NOMO-1 treated with dmso at 0.1 percent for 144 hours (cell line): ENCODE data around the gene THPO.
"Not testable (repeated sequence)": the region's sequence is repeated elsewhere in the genome, so short reads cannot be mapped to it uniquely, and the experiment has no call there.

Experiments
- DNase-seq: peaks from one replicate; lab custom pipeline; 2025; ENCODE audit not compliant: unreplicated experiment; lab: John Stamatoyannopoulos, UW

The THPO gene

DNA sequence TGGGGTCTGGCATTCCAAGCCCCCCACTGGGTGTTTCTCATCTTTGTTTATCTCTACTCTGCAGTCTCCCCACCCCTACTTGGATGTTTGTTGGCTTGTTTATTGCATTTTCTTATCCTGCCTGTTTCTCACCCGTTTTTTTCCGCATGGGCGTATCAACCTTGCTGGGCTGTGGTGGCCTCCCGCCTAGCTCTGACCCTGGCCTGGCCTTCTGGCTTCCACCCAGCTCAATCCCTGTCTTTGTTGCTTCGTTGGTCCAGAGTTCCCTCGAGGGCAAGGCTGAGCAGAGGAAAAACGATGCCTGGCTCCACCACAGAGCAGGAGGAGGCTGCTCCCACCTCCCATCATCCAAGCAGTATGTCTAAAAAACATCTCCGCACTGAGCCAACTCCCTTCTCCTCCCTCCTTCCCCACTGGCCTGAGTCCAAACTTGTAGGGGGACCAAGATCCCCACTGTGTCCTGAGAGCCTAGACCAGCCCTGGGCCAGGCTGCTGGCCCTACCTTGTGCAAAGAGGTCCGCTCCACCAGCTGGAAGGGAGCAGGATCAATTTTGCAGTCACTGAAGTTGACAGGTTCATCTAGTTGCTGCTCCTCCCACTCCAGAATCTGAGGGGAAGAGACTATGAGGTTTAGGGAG is 26.4 kb downstream of the THPO start:
- DNase-seq: no peak

DNA sequence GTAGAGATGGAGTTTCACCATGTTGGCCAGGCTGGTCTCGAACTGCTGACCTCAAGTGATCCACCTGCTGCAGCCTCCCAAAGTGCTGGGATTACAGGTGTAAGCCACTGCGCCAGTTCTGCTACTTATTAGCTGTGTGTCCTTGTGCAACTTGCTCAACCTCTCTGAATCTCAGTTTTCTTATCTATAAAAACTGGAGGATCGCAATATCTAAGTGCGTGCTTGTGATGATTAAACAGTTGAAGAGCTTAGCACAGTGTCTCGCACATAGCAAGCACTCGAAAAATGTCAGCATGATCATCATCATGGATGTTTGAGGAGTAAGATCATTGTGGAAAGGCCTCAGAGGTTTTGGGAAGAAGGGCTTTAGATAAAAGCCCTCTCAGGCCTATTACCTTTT is 27.4 kb downstream of the THPO start:
- no peak for DNase-seq

DNA sequence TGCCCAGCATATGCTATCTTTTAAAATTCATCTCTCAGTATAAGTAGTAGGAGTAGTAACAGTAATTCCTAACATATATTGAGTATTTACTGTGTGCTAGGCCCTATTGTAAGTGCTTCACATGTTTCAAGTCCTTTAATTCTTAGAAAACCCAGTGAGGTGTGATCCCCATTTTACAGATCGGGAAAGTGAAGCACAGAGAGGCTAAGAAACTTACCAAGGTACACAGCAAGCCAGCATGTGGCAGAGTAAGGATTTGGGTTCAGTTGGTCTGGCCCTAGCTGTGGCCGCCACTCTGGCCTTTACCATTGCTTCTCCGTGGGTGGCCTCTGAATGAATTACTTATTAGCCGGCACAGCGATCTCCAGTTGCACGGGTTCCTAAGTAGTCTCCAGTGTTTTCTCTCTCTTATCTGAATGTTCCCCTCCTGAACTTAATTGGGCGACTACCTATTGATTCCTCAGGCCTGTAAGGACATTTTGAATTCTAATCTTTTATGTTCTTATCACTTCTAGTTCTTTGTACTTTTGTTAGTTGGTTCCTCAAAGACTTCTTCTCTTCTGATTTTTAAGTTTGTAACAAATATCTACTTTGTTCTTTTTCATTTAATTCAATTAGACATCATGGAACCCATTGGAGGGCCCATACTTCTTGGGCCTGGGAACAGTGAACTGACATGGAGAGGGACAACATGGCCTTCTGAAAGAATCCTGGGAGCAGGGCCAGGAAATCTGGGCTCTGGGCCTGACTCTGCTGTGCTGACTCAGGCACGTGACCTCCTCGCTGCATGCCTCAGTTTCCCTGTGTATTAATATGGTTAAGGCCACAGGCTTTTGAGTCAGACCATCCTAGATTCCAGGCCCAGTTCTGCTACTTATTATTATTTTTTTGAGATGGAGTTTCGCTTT is 28.2 kb downstream of the THPO start:
- no peak for DNase-seq

DNA sequence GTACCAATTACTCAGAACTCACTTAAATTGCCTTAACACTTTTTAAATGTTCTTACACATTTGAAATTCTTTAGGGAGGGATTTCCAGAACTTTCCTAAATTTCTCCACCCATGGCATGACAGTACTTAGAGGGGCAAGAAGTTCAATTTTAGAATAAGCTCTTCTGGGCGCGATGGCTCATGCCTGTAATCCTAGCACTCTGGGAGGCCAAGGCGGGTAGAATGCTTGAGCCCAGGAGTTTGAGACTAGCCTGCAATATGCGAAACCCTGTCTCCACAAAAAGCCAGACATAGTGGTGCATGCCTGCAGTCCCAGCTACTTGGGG is 30.0 kb downstream of the THPO start:
- DNase-seq: no peak

DNA sequence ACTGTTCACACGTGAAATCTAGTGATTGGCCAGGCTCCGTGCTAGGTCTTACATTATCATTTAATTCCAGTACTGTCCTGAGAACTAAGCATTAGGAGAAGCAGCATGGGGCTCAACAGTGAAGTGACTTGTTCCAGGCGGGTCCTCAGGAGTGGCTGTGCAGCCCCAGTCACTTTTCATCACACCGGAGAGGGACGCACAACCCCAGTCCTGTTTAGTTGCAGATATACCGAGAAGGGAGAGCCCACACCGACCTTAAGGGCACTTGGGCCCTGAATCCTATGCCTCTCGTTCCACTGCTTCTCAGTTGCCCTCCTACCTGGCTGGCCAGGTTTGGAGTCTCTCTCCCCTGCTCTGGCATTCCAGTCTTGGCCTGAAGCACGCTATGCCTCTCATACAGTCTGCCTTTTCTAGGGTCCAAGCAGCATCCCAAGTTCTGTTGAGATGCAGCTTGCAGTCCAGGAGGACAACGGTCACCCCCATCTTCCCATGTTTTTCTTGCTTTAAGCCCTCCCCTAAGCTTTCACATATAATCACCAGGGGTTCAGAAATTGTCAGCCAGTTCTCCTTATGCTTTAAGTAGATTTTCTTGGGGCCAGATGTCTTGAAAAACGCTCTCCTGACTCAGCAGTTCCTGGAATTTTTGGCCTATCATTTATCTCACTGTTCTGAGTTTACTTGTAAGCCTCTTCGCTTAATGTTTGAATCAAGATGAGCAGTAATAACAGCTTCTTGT is 30.5 kb downstream of the THPO start:
- no peak for DNase-seq

DNA sequence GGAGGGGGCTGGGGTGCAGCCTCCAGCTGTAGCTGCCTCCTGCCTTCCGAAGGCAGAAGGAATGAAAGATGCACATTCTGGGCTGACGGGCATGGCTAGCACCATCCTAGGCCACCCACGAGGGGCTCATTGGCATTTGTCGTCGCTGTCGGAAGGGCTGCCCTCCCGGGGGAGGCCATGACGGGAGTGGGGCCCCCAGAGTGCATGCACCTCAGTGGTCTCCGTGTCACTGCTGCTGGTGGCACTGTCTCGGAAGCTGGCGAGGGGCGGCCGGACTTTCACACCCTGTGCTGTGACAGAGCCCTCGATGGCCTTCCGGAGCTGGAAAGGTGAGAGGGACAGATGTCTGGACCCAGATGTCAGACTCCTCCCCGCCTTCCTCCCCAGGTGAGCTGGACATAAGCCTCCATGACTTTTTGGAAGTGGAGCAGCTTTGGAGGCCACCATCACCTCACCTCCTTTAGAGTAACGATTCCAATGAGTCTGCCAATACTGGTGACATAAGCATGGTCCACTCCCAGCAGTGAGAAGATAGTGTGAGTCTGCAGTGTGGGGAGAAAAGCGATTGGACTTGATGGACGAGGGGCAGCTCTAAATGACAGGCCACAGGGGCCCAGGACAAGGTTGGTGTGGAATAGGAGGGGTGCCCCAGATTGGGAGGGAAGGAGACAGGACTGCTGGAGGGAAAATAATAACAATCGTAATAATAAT is 31.4 kb downstream of the THPO start:
- DNase-seq: no peak

DNA sequence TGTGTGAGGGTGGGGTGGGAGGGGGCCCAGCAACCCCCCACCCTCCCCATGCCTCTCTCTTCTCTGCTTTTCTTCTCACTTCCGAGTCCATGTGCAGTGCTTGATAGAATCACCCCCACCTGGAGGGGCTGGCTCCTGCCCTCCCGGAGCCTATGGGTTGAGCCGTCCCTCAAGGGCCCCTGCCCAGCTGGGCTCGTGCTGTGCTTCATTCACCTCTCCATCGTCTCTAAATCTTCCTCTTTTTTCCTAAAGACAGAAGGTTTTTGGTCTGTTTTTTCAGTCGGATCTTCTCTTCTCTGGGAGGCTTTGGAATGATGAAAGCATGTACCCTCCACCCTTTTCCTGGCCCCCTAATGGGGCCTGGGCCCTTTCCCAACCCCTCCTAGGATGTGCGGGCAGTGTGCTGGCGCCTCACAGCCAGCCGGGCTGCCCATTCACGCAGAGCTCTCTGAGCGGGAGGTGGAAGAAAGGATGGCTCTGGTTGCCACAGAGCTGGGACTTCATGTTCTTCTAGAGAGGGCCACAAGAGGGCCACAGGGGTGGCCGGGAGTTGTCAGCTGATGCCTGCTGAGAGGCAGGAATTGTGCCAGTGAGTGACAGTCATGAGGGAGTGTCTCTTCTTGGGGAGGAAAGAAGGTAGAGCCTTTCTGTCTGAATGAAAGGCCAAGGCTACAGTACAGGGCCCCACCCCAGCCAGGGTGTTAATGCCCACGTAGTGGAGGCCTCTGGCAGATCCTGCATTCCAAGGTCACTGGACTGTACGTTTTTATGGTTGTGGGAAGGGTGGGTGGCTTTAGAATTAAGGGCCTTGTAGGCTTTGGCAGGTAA is 32.5 kb downstream of the THPO start:
- DNase-seq: peak; percentile 24

DNA sequence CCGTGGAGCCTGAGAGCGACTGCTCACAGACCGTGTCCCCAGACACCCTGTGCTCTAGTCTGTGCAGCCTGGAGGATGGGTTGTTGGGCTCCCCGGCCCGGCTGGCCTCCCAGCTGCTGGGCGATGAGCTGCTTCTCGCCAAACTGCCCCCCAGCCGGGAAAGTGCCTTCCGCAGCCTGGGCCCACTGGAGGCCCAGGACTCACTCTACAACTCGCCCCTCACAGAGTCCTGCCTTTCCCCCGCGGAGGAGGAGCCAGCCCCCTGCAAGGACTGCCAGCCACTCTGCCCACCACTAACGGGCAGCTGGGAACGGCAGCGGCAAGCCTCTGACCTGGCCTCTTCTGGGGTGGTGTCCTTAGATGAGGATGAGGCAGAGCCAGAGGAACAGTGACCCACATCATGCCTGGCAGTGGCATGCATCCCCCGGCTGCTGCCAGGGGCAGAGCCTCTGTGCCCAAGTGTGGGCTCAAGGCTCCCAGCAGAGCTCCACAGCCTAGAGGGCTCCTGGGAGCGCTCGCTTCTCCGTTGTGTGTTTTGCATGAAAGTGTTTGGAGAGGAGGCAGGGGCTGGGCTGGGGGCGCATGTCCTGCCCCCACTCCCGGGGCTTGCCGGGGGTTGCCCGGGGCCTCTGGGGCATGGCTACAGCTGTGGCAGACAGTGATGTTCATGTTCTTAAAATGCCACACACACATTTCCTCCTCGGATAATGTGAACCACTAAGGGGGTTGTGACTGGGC is 33.3 kb downstream of the THPO start:
- no peak for DNase-seq

DNA sequence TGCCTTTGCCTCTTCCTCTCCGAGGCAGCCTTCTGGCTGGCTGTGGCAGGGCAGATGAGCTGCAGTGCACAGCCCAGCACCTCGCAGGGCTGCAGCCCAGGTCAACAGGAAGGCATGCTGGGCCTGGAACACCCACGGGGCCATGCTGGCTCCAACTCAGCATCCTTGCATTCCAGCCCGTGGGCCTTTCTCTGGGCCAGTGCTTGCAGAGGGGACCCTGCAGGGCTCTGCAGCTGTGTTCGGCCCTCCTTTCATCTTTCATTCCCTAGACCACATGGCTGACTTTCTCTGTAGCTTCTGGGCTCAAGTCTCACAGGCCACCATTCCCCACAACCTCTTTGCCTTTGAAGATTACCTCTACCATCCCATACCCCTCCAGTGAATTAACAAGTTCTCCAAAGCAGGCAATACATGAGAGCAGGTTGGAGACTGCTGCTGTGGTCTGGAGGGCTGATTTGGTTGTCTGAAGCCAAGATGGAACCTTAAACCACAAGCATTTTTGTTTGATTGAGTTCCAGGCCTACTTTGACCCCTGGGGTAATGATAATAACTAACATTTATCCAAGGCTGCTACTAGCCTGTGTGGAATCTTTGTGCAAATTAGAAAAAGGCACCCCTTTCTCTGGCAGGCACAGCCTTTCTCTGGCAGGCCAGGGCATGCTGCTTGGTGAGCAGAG is 34.7 kb downstream of the THPO start:
- DNase-seq: no peak

DNA sequence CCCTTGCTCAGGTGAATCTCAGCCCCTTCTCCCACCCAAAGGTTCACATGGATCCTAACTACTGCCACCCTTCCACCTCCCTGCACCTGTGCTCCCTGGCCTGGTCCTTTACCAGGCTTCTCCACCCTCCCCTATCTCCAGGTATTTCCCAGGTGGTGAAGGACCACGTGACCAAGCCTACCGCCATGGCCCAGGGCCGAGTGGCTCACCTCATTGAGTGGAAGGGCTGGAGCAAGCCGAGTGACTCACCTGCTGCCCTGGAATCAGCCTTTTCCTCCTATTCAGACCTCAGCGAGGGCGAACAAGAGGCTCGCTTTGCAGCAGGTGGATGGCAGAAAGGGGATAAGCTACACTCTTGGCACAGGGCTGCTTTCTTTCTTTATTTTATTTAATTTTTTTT is 36.1 kb downstream of the THPO start:
- no peak for DNase-seq

DNA sequence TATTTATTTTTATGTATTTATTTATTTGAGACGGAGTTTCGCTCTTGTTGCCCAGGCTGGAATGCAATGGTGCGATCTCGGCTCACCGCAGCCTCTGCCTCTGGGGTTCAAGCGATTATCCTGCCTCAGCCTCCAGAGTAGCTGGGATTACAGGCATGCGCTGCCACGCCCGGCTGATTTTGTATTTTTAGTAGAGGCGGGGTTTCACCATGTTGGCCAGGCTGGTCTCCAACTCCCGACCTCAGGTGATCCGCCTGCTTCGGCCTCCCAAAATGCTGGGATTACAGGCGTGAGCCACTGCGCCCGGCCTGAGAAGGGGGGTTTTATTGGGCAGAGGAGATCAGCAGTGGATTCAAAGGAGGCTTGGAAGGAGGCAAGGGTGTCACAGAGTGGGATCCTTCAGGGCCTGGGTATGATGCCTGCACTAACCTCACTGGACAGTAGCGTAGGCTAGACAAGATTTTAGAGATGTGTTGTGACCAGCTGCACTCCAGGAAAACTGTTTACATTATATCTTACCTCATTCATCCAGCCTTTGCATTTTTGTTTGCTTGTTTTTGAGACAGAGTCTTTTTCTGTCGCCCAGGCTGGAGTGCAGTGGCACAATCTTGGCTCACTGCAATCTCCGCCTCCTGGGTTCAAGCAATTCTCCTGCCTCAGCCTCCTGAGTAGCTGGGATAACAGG is 38.4 kb downstream of the THPO start:
- not testable (repeated sequence) for DNase-seq

DNA sequence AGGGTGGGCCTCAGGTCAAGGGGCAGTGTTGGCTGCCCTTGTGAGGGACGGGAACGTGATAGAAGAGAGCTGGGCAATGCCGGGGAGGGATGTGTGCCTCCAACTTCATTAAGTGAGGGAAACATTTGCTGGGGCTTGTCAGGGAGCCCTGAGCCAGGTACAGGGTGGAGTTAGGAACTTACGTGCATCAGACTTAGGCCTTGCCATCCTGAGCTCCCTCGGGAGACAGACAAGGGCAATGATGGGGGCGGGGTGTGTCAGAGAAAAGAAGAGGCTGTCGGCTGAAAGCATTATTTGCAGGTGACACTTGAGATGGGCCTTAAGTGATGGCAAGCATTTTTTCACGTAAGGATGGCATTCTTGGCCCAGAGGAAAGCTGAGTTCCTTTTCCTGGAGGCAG is 39.0 kb downstream of the THPO start:
- DNase-seq: no peak

DNA sequence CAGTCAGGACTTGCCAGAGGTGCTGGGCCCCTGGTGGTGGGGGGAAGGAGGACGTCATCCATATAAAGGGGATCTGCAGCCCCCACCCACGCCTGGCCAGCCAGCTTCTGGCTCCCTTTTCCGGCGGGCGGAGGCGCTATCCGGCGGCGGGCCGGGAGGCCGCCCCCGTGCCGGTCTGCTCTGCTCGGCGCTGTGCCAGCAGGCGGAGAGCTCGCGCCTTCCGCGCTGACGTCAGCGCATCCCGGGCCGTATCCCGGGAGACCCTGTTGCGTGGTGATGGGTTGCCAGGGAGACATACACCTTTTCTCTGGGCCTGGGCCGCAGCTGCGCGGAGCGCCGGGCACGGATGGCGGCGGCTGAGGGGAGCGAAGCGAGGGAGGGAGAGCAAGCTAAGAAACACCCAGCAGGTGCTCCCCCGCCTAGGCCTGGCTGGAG is 39.5 kb downstream of the THPO start:
- DNase-seq: no peak

DNA sequence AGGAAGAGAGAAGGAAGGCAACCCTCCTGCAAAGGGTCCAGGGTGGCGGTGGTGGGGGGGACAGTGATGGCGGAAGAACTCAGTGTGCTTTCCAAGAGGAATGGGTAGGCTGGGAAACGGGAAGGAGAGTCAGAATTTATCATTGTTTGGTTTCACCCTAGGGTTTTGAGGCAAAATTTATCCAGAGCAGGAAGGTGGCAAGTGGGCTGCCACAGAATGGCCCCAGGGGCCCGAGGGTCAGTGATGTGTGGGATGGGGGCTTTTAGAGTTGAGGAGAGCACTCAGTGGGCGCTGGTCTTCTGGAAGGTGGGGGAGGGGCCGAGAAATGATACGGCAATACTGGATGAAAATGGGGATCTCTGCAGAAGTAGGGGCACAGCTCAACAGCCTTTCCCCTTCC is 40.0 kb downstream of the THPO start:
- no peak for DNase-seq

DNA sequence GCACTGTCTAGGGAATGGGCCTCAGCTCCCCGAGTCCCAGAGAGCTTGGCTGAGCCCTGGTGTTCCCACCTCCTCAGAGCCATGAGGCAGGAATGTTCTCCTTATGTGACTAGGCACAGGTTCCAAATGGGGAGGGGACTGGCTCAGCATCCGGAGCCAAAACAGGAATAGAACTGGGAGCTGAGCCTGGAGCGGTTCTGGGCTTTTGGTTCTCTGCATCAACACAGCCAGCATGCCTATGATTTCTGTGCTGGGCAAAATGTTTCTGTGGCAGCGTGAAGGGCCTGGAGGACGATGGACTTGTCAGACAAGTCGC is 40.6 kb downstream of the THPO start, which contains the start of gene FAM131A:
TSS of gene FAM131A (plus strand) at position 202 of the 316 bp plus-strand sequence. CDS start at position 233, 31 bp downstream.
- no peak for DNase-seq

DNA sequence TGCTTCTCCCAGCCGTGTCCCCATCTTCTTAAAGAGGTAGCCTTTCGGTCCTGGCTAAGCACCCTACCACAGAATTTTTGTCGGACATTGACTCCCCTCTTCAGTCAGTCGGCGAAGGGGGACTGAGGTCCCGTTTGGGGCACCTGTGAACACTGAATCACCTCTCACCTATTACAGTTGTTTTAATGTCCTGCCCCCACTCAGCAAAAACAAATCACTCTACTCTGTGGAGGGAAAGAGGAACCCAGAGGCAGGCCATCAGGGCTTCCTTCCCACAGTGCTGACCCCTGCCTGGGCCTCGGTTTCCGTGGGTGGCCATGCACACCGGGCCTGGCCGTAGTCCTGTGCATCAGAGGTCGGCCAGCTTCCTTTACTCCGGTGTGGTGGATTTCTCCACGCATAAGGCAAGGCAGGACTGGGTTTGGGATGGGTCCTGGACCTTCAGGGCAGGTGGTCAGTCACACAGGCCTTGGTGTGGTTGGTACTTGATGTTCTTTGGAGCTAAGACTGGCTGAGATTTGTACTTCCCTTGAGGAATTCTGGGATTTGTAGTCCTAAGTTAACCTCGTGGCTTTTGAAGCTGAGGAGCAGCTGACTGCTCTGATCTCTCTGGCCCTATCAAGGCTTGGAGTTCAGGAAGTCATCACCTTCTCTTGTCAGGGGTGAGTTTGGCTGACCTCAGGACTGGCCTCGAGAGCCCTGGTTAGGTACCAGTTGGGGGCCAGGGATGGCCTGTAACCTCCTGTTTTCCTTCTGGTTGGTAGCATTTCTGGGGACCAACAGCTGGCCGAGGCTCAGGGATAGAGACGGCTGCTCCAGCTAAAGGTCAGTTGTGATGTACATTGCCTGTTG is 41.2 kb downstream of the THPO start:
- DNase-seq: no peak

DNA sequence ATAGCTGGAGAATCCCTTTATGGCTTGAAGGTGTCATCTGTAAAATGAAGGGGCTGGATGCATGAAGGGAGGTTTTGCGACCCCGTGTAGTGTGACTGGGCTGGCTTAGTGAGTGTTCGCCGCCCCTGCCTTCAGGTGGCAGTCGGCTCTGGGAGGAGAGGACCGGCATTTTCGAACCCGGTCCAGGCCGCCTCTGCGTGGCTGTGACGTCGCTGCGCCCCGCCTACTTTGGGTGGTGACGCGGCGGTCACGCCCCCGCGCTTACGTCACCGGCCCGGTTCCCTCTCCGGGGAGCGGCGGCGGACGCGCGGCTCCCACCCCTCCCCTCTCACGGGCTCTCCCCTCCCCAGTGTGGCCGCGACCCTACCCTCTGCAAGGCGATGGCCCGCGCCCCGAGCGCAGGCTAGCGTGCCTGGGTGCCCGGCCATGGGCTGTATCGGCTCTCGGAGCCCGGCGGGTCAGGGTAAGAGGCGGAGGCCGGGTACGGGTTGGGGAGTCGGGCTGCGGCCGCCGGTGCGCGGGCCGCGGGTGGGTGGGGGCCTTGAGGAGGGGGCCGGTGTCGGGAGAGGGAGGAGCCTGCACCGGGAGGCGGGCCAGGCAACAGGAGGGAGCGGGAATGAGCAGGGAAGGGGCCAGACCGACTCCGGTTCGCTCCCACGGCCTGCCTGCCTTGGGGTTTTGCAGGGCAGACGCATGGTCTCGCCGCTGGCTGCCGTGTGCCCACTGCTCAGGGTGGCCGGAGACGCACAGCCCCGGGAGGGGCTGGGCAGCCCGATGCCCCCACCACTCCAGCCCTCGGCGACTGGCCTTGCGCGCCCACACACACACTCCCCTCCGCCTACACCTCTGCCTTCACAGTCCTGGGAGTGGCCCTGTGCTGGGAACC is 42.1 kb downstream of the THPO start:
- peak; percentile 47 for DNase-seq
